Keratinocyte (primary cell): ENCODE data around the gene AMBP.

Experiments used
- EZH2 ChIP-seq: IDR thresholded peaks from one replicate; pipeline ENCODE4 v1.6.1; 2012; ENCODE audit warnings: inconsistent platforms, mild to moderate bottlenecking, low read length, moderate library complexity
- TF ChIP-seq, protein P1 (sequence below), 3 experiments: IDR thresholded peaks in 1 of 3; conservative IDR thresholded peaks in 1 of 3; optimal IDR thresholded peaks in 1 of 3; 2 replicates in 2 of 3; 3 replicates in 1 of 3; pipeline versions ENCODE3 to v1.5.1; 2011; ENCODE audit warnings: low read length in 3 of 3, mild to moderate bottlenecking in 3 of 3, moderate library complexity in 2 of 3, control low read depth in 1 of 3, inconsistent platforms in 1 of 3; ENCODE audit not compliant: insufficient read depth in 2 of 3; ENCODE audit errors: extremely low read depth in 1 of 3

DNA sequence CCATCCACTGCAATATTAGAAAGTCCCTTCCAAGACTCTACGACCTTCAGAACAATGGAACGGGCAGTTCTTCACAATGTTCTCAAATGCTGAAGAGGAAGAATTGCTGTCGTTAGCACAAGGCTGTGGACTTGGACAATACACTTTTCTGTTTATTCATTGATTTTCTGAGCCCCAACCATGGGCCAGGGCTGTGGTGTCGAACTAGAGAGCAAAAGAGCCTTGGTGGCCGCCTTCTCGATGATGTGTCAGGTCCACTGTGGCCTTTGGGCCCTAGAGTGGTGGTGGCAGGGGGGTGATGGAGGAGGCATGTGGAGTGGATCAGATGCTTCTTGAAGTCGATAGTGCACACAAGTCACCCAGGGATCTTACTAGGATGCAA lies 39.5 kb upstream of the AMBP start:
- TF ChIP-seq, protein P1, sequence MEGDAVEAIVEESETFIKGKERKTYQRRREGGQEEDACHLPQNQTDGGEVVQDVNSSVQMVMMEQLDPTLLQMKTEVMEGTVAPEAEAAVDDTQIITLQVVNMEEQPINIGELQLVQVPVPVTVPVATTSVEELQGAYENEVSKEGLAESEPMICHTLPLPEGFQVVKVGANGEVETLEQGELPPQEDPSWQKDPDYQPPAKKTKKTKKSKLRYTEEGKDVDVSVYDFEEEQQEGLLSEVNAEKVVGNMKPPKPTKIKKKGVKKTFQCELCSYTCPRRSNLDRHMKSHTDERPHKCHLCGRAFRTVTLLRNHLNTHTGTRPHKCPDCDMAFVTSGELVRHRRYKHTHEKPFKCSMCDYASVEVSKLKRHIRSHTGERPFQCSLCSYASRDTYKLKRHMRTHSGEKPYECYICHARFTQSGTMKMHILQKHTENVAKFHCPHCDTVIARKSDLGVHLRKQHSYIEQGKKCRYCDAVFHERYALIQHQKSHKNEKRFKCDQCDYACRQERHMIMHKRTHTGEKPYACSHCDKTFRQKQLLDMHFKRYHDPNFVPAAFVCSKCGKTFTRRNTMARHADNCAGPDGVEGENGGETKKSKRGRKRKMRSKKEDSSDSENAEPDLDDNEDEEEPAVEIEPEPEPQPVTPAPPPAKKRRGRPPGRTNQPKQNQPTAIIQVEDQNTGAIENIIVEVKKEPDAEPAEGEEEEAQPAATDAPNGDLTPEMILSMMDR (optimal IDR thresholded peaks at IDR 0.05 in 1 of 3, IDR thresholded peaks at IDR 0.05 in 1 of 3, conservative IDR thresholded peaks at IDR 0.05 in 1 of 3; ENCODE audit: extremely low read depth in 1 of 3, insufficient read depth in 2 of 3, low read length in 3 of 3) = no peak
- TF ChIP-seq EZH2 = no peak
